Head of caudate nucleus (tissue), 42 donors: Measurements from ENCODE around the gene SBF2.

ENCODE experiments used
- DNase-seq, 42 donors: peaks; one replicate each; pipeline versions ENCODE4 v3.0.0 to v3.0.0-alpha.2; 2020 to 2021; ENCODE audit warnings: mixed read lengths in 7 of 42
- intact Hi-C: fragments of 100-400 bp; cut with DNase I; formaldehyde crosslinking; loops from one replicate; pipeline ENCODE4 v1.15.0; 2022

SBF2 gene

DNA sequence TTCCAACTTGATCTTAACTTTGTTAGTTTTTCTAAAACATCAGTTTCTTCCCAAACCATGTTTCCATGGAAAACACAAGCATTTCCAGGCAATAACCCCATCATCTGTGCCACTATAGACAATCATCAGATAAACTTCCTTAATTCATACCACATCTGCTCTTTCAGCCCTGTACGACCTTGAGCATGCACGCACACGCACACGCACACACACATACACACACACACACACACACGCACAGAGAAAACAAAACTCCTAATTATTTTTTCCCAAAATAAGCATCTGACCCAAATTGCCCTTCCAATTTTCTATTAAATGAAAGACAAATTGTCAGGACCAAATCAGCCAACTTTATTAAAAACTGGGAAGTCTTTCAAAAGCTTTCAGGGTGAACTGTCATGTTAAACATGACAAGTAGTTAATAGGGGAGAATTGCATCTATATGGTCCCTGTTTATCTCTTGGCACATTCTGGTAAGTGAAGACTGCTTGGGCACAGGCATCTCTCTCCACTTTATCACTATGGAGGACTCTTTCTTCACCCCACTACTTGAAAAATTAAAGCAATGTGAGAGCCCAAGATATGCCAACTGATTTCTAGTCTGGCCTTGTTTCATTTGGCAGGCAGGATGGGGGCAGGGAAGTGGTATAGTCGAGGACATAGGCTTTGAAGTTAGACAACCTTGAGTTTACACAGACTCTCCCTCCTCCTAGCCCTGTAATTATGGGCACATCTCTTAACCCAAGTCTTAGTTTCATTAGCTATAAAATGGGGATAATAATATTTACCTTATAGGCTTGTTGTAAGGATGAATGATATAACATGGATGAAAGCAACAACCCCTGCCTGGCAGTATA, 25.9 kb upstream of the SBF2 start:
- intact Hi-C loops = no loop called here
- DNase-seq = no peak

DNA sequence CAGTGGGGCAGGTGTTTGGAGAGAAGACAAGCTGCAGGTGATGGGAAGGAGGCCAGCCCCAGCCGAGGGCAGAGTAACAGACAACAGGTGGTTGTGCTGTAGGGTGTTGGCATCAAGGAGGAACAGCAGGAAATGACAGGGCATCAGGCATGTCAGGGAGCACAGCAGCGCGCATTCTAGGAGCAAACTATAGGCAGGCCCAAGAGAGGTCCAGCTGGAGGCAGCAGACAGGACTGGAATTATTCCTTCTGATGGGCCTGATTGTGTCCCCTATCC, 24.4 kb upstream of the SBF2 start:
- intact Hi-C loops = no loop called here
- DNase-seq = no peak

DNA sequence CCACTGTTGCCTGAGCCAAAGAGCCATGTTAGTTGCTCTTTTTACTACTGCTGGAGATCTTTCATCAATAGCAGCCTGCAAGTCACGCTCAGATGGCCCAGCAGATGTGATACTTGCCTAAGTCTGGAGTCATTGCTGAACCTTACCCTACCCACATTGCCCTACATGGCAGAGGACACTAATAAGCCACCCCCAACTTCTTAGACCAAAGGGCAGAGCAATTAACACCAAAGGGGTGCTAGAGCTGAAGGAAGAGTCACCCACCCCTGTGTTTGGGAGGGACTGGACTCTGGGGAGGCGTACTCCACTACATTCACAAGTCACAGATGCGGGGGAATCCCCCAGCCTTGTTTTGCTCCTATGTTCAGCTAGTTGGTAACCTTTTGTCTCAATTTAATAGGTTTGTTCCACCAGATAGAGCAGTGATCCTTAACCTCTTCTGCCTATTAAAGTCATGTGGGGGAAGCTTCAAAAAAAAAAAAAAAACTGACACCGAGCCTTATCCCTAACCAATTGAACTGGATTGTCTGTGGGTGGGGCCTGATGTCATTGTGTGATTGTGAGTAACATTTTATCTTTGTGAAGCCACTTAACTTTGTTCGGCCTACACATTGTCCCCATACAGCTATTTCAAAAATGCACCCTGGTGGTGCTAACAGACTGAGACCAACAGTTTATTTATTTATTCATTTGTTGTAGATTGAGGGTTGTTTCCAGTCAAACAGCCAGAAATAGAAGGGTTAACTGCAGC, 23.9 kb upstream of the SBF2 start:
- intact Hi-C loops = no loop called here
- no peak for DNase-seq

DNA sequence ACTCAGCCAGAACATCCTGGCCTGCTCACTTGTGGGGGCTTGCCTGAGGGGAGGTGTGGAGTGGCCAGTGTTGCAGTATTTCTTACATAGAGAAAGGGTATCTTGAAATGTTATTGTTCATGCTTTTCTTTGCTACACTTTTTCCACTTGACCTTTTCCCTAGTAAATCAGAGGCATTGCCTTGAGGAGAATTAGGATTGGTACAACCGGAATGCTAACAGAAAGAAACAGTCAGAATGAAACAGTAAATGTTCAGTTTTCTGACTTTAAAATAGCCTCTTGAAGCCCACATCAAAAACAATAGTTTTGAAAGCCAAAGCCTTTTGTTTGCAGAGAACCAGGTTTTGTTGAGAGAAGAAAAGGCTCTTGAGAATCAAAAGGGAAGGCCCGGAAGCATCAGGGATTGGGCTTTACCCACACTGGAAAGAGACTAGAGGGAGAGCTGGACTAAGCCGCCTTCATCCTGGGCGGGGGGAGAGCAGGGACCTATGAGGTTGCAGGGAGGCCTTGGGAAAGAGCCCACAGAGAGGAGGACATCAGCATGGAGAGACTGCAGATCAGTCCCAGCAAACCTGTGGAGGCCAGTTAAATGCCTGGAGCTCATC, 23.2 kb upstream of the SBF2 start:
- intact Hi-C loops = no loop called here
- peak in 3 of 42 donors; percentile 40 to 44 (median 40) for DNase-seq

DNA sequence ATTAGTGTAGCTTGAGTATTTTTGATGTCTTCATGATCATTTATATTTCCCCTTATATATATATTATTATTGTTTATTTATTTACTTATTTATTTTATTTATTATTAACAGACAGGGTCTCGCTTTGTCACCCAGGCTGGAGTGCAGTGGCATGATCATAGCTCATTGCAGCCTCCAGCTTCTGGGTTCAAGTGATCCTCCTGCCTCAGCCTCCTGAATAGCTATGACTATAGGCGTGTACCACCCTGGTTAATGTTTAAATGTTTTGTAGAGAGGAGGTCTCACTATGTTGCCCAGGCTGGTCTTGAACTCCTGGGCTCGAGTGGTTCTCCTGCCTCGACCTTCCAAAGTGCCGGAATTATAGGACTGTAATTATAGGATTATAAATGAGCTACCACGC, 21.1 kb upstream of the SBF2 start:
- peak in 1 of 42 donors; percentile 29 for DNase-seq
- intact Hi-C loops = no loop called here

DNA sequence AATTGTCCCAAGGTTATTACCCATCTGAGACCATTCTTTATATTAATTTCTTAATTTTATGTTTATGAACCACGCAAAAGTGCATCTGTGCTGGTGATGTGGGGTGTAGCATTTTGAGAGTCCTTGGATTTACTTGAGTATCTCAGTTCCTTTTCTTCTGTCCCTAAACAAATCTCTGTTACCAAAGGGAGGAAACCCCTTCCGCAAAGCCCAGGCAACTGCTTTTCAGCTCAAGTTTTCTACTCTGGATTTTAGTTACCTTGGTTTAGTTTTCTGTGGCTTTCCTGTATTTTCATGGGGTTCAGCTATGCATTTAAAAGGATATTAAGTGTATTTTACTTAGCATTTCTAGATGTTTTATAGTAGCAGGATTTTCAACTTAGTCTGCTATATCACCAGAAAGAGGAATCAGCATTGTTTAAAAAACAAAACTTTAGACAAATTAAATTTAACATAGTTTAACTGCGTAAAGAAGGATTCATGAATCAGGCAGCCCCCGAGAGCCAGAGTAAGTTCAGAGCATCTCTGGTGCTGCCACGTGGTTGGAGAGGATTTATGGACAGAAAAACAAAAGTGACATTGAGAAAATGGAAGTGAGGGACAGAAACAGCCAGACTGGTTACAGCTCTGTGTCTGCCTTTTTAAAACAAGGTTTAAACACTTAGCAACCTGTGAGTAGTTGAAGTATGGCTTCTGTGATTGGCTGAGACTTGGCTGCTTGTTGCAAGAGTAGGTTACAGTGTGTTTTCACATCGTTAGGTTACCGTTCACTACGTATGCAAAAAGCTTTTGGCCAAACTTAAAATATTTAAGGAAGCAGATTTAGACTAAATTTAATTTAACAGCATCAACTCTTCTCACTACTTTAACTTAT, 20.4 kb upstream of the SBF2 start:
- peak in 6 of 42 donors; percentile 36 to 64 (median 44) for DNase-seq
- intact Hi-C loops = no loop called here

DNA sequence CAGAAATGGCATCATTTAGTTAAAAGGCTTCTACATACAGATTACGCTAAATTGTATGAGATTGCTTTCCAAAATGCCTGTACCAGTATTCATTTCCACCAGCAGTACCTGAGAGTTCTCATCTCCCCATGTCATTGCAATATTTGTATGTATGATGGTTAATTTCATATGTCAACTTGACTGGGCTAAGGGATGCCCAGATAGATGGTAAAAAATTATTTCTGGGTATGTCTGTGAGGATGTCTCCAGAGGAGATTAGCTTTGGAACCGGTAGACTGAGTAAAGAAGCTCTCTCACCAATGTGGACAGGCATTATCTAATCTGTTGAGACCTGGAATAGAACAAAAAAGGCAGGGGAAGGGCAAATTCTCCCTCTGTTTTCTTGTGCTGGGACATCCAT, 17.8 kb upstream of the SBF2 start:
- intact Hi-C loops = no loop called here
- no peak for DNase-seq

DNA sequence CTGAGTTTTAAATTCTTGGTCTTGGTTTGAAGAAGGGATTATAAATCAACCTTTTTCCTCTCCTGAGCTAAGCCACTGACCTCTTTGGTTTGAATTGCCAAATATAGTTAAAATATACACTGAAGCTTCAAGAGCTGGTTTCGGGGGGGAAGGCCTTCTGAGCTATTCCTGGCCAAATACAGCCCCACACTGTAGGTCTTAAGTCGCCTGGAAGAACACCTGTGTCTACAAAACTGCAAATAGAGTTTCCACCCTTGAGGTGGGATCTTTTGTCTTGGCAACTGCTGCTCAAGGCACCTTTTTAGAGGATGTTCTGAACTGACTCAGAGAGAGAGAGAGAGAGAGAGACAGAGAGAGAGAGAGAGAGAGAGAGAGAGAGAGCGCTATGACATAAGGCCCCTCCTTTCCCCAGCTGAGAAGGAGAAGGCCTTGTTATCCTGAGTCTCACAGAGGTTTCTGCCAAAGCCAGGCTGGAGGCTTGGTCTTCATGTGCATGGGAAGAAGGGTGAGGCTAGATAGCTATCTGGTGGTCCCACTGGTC, 16.4 kb upstream of the SBF2 start:
- intact Hi-C loops = no loop called here
- DNase-seq = no peak

DNA sequence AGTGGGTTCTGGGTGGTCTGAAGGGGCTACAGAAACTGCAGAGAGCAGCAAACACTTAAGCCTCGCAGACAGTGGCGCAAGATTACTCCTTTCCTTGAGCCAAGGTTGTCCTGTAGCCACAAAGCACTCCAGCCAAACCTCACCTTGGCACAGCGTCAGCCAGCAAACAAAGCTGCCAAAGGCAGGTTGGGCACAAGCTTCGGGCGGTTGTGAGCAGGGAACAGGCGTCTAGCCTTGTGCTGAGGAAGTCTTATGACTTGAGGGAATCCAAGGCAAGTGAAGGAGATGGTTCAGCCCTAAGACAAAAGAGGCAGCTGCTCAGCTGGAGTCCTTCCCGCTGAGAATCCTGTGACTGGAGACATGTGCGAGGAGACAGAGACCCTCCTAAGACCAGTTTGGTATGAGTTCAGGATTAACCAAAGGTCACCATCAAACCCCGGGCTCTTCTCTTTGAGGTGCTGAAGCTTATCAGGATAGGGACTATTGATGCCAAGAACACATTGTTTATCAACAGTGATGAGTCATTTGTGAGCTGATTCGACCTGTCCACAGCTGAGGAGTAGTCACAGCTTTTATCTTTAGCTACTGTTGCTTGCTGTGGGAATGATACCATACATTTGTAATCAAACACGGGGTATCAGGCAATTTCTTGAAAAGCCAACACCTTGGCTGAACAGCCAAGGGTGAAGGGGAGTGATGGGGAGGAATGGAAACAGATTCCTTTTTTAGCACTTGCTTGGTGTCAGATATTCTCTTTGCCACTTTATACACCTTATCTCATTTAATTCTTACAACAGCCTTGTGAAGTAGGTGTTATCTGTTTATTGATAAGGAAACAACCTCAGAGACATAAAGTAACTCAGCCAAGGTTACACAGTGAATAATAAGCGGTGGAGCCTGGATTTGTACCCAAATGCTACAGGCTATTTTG, 15.4 kb upstream of the SBF2 start:
- intact Hi-C loops = loop anchor here (5.0 to 10.0 kb wide), 3 partner anchors 102 to 552 kb away; no protein-coding TSS in a partner anchor
- peak in 22 of 42 donors; percentile 12 to 78 (median 48) for DNase-seq

DNA sequence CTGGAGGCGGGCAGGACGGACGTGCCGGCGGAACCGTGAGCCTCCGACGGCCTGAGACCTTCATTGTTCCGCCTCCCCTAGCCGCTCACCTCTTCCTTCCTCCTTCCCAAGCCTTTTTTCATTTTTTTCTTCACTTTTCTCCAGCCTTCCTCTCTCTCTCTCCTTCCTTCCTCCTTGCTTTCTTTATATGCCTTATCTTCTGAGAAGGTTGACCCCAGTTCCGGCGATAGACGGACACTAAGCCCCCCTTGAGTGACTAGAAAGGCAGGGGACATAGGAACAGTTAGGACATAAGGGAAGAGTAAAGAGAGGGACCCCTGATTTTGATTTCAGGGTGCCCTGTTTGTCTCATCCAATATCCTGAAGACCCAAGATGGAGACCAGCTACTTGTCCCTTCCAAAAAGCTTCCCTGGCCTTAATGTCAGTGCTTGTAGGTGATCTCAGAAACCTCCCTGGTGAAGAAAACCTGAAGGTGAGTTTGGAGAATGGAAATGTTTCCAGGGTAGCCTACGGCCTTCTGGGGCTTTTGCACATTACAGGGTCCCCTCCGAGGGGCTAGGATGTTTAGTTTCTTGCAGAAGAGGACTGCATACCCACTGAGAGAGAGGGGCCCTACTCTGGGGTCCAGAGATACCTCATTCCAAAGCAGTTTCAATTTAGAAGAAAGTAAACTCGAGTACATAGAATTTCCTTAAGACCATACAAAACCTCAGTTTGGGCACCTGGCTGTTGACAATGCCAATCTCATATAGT, 14.4 kb upstream of the SBF2 start:
- intact Hi-C loops = loop anchor here (5.0 to 10.0 kb wide), 3 partner anchors 101 to 551 kb away; no protein-coding TSS in a partner anchor
- no peak for DNase-seq

DNA sequence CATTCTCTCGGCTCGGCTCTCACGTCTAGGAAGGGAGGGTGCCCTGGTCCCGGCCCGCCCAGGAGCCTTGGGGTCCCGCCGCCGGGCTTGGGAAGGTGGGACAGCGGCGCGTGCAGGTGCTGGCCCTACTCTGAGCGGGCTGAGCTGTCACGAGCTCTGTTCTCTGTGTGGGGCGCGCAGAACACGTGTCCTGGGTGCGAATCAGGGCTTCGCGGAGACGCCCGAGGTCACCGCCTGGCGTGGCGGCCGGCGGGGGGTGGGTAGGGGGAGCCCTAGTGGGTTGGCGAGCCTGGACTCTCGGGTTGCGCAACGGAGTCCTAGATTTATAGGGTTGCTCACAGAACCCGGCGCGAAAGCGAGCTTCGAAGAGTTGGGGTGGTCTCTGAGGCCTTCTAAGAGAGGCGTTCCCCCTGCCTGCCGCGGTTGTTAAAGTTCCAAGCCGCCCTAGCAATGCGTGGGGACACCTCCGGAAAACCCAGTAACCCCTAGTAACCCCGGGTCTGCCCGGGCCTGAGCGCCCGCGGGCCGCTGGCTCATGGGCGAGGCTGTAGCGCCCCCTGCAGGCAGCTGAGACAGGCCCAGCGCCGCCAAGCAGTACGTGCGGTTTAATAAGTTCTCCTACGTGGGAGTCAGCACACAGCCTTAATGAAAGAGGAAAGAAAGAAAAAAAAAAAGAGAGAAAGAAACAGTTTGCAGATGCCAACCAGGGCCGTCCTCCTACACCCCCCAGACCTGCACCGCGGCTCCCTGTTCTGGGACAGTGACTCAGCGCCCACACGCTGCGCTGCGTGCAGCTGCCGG, 13.6 kb upstream of the SBF2 start:
- DNase-seq = peak; percentile 54 to 92 (median 82)
- intact Hi-C loops = loop anchor here (5.0 to 10.0 kb wide), 3 partner anchors 100 to 550 kb away; no protein-coding TSS in a partner anchor

DNA sequence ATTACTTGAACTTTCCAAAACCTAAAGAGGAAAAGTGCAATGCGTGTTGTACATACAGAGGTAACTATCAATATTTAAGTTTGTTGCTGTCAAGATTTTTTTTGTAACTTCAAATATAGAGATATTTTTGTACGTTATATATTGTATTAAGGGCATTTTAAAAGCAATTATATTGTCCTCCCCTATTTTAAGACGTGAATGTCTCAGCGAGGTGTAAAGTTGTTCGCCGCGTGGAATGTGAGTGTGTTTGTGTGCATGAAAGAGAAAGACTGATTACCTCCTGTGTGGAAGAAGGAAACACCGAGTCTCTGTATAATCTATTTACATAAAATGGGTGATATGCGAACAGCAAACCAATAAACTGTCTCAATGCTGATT, 13.0 kb upstream of the SBF2 start:
- DNase-seq = no peak
- intact Hi-C loops = loop anchor here (5.0 to 10.0 kb wide), 3 partner anchors 100 to 550 kb away; no protein-coding TSS in a partner anchor

DNA sequence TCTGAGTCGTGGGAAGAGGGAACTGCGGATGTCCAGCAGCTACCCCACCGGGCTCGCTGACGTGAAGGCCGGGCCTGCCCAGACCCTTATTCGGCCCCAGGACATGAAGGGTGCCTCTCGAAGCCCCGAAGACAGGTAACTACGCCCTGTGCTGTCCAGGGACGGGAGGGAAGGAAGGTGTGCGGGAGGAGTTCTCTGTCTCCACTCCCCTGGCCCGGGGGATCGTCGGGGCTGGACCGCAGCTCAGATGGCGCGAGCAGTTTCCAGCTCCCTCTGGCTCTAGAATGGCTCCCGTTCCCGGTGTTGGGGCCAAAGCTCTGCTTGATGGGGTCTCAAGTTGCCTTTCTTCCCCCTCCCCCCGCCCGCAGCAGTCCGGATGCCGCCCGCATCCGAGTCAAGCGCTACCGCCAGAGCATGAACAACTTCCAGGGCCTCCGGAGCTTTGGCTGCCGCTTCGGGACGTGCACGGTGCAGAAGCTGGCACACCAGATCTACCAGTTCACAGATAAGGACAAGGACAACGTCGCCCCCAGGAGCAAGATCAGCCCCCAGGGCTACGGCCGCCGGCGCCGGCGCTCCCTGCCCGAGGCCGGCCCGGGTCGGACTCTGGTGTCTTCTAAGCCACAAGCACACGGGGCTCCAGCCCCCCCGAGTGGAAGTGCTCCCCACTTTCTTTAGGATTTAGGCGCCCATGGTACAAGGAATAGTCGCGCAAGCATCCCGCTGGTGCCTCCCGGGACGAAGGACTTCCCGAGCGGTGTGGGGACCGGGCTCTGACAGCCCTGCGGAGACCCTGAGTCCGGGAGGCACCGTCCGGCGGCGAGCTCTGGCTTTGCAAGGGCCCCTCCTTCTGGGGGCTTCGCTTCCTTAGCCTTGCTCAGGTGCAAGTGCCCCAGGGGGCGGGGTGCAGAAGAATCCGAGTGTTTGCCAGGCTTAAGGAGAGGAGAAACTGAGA, 12.2 kb upstream of the SBF2 start:
- intact Hi-C loops = loop anchor here (5.0 to 10.0 kb wide), 3 partner anchors 99 to 549 kb away; no protein-coding TSS in a partner anchor
- peak in 16 of 42 donors; percentile 9 to 56 (median 36) for DNase-seq

DNA sequence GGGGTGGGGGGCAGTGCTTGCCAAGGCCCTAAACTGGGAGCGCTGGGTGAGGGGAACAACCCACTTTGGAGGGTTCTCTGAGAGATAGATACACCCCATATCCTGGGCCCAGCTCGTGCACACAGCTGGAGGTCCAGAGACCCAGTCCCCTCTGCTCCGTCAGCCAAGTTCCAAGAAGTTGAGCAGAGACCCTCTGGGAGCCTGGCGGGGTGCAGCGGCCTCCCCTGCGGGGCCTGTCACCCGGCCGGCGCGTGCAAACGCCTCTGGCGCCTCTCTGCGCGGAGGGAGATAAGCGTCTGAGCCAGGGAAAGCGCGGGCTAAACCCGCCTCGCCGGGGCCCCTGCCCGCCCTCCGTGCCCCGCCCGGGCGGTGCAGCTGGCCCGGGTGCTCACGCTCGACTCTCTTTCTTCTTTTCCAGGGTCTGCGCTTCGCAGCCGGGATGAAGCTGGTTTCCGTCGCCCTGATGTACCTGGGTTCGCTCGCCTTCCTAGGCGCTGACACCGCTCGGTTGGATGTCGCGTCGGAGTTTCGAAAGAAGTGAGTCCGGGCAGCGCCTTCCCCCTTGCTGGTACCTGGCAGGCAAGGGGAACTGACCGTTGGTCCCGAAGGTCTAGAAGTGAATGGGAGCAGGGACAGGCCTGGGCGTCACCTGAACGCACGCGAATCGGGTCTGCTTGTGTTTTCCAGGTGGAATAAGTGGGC, 11.4 kb upstream of the SBF2 start:
- DNase-seq = peak in 29 of 42 donors; percentile 14 to 65 (median 36)
- intact Hi-C loops = loop anchor here (5.0 to 10.0 kb wide), 3 partner anchors 98 to 548 kb away; no protein-coding TSS in a partner anchor
